Upper lobe of left lung (tissue), 4 donors: ENCODE data around the gene FCRL6.

Experiments used
- CTCF ChIP-seq, 6 experiments: fragments of 450-650 bp in 4 of 6; fragments of 200-600 bp in 2 of 6; sonication (generic) in 2 of 6; IDR thresholded peaks; one replicate each; pipeline ENCODE4 v1.5.1; 2016 to 2019; ENCODE audit warnings: antibody characterized with exemption in 6 of 6
- POLR2A ChIP-seq, 4 donors: fragments of 450-650 bp; IDR thresholded peaks; one replicate each; pipeline ENCODE4 v1.5.1; 2016 to 2017; ENCODE audit warnings: antibody characterized with exemption in 4 of 4, mild to moderate bottlenecking in 2 of 4
- POLR2AphosphoS5 ChIP-seq, 2 donors: sonication (generic); formaldehyde crosslinking; IDR thresholded peaks; one replicate each; pipeline ENCODE4 v1.5.1; 2017; ENCODE audit warnings: antibody characterized with exemption in 2 of 2

GRCh38 chr1:159862557-159862956 is 60.4 kb downstream of the FCRL6 start, which contains the start of gene VSIG8:
- TF ChIP-seq CTCF (IDR thresholded peaks at IDR 0.05) (no peak), POLR2A (IDR thresholded peaks at IDR 0.05) (no peak), POLR2AphosphoS5 (IDR thresholded peaks at IDR 0.05) (no peak)
